Middle frontal gyrus (tissue), 1 donor: Measurements from ENCODE around the gene CUEDC2.

Experiments used
- DNase-seq: peaks from one replicate; pipeline ENCODE4 v3.0.0-alpha.2; 2015; ENCODE audit warnings: low spot score; ENCODE audit errors: extremely low spot score

Gene CUEDC2

GRCh38 chr10:102425444-102425843, 6.9 kb downstream of the CUEDC2 start:
- DNase-seq: no peak

- no peak for DNase-seq
These were observed 7.5 kb downstream of the CUEDC2 start for GRCh38 chr10:102424916-102425315.

GRCh38 chr10:102424145-102424544, 8.2 kb downstream of the CUEDC2 start:
- DNase-seq: no peak

- no peak for DNase-seq
These were observed 8.9 kb downstream of the CUEDC2 start for GRCh38 chr10:102423372-102423968.

- no peak for DNase-seq
These were observed 9.7 kb downstream of the CUEDC2 start for GRCh38 chr10:102422545-102423129.

- DNase-seq: no peak
These were observed 10.4 kb downstream of the CUEDC2 start for GRCh38 chr10:102421757-102422512.

GRCh38 chr10:102421507-102421756, 10.9 kb downstream of the CUEDC2 start:
- DNase-seq: no peak

GRCh38 chr10:102420714-102421506, 11.5 kb downstream of the CUEDC2 start, which contains the start of gene FBXL15:
Gene FBXL15, plus strand, starts transcription at chr10:102420836. Its CDS starts 294 bp downstream, at chr10:102421130.
- DNase-seq: peak; percentile 89

- DNase-seq: no peak
These were observed 12.1 kb downstream of the CUEDC2 start for GRCh38 chr10:102420181-102420713.

GRCh38 chr10:102419269-102420180, 12.8 kb downstream of the CUEDC2 start:
- no peak for DNase-seq

GRCh38 chr10:102418622-102419268, 13.6 kb downstream of the CUEDC2 start, which contains the start of gene PSD:
Gene PSD, minus strand, starts transcription at chr10:102418785. Its CDS starts 1,747 bp downstream, at chr10:102417038.
- no peak for DNase-seq

GRCh38 chr10:102416695-102417094, 15.7 kb downstream of the CUEDC2 start:
- no peak for DNase-seq

GRCh38 chr10:102416283-102416682, 16.1 kb downstream of the CUEDC2 start:
- DNase-seq: no peak

GRCh38 chr10:102414749-102415148, 17.6 kb downstream of the CUEDC2 start:
- DNase-seq: no peak

GRCh38 chr10:102413806-102414561, 18.4 kb downstream of the CUEDC2 start:
- no peak for DNase-seq

- DNase-seq: no peak
These were observed 19.2 kb downstream of the CUEDC2 start for GRCh38 chr10:102413053-102413705.

GRCh38 chr10:102412293-102412692, 20.1 kb downstream of the CUEDC2 start:
- DNase-seq: no peak

GRCh38 chr10:102411341-102412255, 20.8 kb downstream of the CUEDC2 start:
- DNase-seq: no peak
